Panc1 (cell line): Measurements from ENCODE around the gene CPOX.
A peak's percentile ranks its signal among the peaks of the same experiment; 100 is the strongest.

Experiments
- CTCF ChIP-seq: fragments of 450-650 bp; IDR thresholded peaks from 2 replicates; pipeline ENCODE4 v1.5.1; 2017; ENCODE audit warnings: mild to moderate bottlenecking
- POLR2AphosphoS5 ChIP-seq: IDR thresholded peaks from 2 replicates; pipeline ENCODE4 v1.6.1; 2012; ENCODE audit warnings: mild to moderate bottlenecking, low read depth, low read length, moderate library complexity

DNA sequence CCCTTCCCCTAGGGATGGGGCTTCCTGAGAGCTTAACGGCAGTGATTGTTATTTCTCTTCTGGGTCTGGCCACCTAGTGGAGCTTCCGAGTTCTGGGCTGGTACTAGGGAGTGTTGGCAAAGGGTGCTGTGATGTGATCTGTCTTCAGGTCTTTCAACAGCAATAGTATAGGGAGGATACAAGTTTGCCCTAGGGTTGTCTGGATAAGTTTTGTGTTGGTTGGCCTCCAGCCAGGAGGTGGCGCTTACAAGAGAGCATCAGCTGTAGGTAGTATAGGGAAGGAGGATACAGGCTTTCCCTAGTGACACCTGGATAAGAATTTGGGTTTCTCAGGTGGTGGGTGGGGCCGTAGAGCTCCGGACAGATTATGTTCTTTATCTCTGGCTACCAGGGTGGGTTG lies 19.2 kb upstream of the CPOX start:
- TF ChIP-seq CTCF, result peak; percentile 44
- TF ChIP-seq POLR2AphosphoS5, result no peak
